ENCODE data around the gene DNAJC4.

DNA sequence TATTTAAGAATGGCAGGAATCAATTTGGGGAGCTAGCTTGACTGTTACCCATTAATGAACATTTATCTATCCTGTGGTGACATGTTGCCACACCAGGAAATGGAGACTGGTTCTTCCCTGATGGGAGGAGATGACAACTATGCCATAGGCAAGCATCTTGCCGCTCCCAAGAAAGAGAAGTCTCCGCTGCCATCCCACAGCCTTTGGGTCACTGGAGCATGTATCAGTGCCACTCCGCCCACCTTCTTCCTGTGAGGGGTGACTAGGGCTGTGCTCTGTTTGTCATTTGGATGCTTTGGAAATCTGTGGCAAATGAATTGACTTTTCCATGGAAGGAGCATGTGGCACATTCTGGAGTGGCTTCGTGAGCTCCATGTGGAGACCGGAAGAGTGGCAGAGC is 37.9 kb upstream of the DNAJC4 start:
- TF ChIP-seq MEF2D (tag; conservative IDR thresholded peaks at IDR 0.05; ENCODE audit: low read depth) (no peak), YY1 (IDR thresholded peaks at IDR 0.05; ENCODE audit: borderline replicate concordance in 1 of 3, control insufficient read depth in 1 of 3, extremely low read depth in 1 of 3, insufficient read depth in 3 of 3, insufficient read length in 1 of 3, insufficient replicate concordance in 2 of 3, low read depth in 1 of 3, low read length in 2 of 3) (no peak), FOSL1 (tag; conservative IDR thresholded peaks at IDR 0.05) (no peak), BRCA1 (IDR thresholded peaks at IDR 0.05) (no peak), BRCA1 (CRISPR knock-in tag; IDR thresholded peaks at IDR 0.05) (no peak), TCF7L2 (IDR thresholded peaks at IDR 0.05; ENCODE audit: low read depth, low read length) (no peak)
- TF ChIP-seq, protein P1, sequence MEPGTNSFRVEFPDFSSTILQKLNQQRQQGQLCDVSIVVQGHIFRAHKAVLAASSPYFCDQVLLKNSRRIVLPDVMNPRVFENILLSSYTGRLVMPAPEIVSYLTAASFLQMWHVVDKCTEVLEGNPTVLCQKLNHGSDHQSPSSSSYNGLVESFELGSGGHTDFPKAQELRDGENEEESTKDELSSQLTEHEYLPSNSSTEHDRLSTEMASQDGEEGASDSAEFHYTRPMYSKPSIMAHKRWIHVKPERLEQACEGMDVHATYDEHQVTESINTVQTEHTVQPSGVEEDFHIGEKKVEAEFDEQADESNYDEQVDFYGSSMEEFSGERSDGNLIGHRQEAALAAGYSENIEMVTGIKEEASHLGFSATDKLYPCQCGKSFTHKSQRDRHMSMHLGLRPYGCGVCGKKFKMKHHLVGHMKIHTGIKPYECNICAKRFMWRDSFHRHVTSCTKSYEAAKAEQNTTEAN (CRISPR knock-in tag; IDR thresholded peaks at IDR 0.05): no peak
